Measurements from ENCODE around the gene NUDT3. TPM values are rescaled to one million over a fixed set of nuclear protein-coding genes. Genes with fewer than 3 reads are reported as not detected.
"Not testable (repeated sequence)": the region's sequence is repeated elsewhere in the genome, so short reads cannot be mapped to it uniquely, and the experiment has no call there.

NUDT3 gene
- total RNA-seq, 4 donors from 2014 or later: 9.6 to 27.9 (median 16.9) TPM

- peaks cover 0 to 8% of the 10 kb centered on the region in 2 donors for H3K9me3 ChIP-seq
- intact Hi-C loops (cut with DNase I; ENCODE audit: low total_unique reads): no loop called here
- no peak for DNase-seq
- no peaks in the 10 kb centered on the region for H3K36me3 ChIP-seq
- TF ChIP-seq POLR2A (IDR thresholded peaks at IDR 0.05) (no peak), CTCF (IDR thresholded peaks at IDR 0.05) (no peak), EP300 (IDR thresholded peaks at IDR 0.05; ENCODE audit: low read depth) (no peak), POLR2AphosphoS5 (IDR thresholded peaks at IDR 0.05) (no peak)
- WGBS, 2 donors (ENCODE audit: low coverage in 1 of 2): 87 to 94% methylated on average over 5 to 6 of the region's 6 CpGs
- H3K27me3 ChIP-seq: no peaks in the 10 kb centered on the region
- no peak overlapping the region for H3K27ac ChIP-seq
- H3K4me1 ChIP-seq: no peaks in the 10 kb centered on the region
- in situ Hi-C loops (cut with MboI; ENCODE audit: low pct_ligation_motif_present in 1 of 4, low pct_unique_long_range_greater_than_20kb in 1 of 4, low sequenced_read_pairs in 3 of 4): loop anchor here in 2 of 4 donors (10.0 to 25.0 kb wide), 2 partner anchors 128 to 145 kb away; partner anchors contain the start of gene NUDT3 (in 1 of the 2)
- no peak overlapping the region for H3K4me3 ChIP-seq
Observed at GRCh38 chr6:34259529-34260069, 132.9 kb downstream of the NUDT3 start.

- H3K27me3 ChIP-seq; H3K9me3 ChIP-seq; DNase-seq; H3K4me3 ChIP-seq; H3K27ac ChIP-seq; H3K36me3 ChIP-seq; intact Hi-C loops (cut with DNase I; ENCODE audit: low total_unique reads): not testable (repeated sequence)
- 27 to 35% methylated on average over 2 of the region's 2 CpGs for WGBS, 2 donors (ENCODE audit: low coverage in 1 of 2)
- peaks cover 0 to 15% (median 7%) of the 10 kb centered on the region in 4 donors for H3K4me1 ChIP-seq
- in situ Hi-C loops (cut with MboI; ENCODE audit: low pct_ligation_motif_present in 1 of 4, low pct_unique_long_range_greater_than_20kb in 1 of 4, low sequenced_read_pairs in 3 of 4): loop anchor here in 2 of 4 donors (10.0 to 25.0 kb wide), 2 partner anchors 135 to 152 kb away; partner anchors contain the start of gene NUDT3 (in 1 of the 2)
Observed at GRCh38 chr6:34252395-34252794, 140.1 kb downstream of the NUDT3 start.

- WGBS, 2 donors (ENCODE audit: low coverage in 1 of 2): 43 to 49% methylated on average over 4 to 18 of the region's 18 CpGs
- Histone ChIP-seq H3K4me1 (peaks cover 2 to 19% (median 11%) of the 10 kb centered on the region in 4 donors), H3K4me3 (peak overlapping the region; percentile 62 to 76 (median 68)), H3K27ac (peak overlapping the region; percentile 87 to 91 (median 88)), H3K27me3 (no peaks in the 10 kb centered on the region), H3K9me3 (no peaks in the 10 kb centered on the region), H3K36me3 (no peaks in the 10 kb centered on the region)
- in situ Hi-C loops (cut with MboI; ENCODE audit: low pct_ligation_motif_present in 1 of 4, low pct_unique_long_range_greater_than_20kb in 1 of 4, low sequenced_read_pairs in 3 of 4): loop anchor here in 3 of 4 donors (10.0 to 25.0 kb wide), 3 partner anchors 138 to 165 kb away; partner anchors contain the start of gene NUDT3 (in 1 of the 3)
- intact Hi-C loops (cut with DNase I; ENCODE audit: low total_unique reads): loop anchor here (5.0 to 10.0 kb wide), 2 partner anchors 143 to 165 kb away; partner anchors contain the start of gene NUDT3
- TF ChIP-seq POLR2AphosphoS5 (IDR thresholded peaks at IDR 0.05) (no peak), EP300 (IDR thresholded peaks at IDR 0.05; ENCODE audit: low read depth) (no peak), POLR2A (IDR thresholded peaks at IDR 0.05) (no peak), CTCF (IDR thresholded peaks at IDR 0.05) (no peak)
- no peak for DNase-seq
Observed at GRCh38 chr6:34249469-34250261, 142.8 kb downstream of the NUDT3 start.

- H3K27me3 ChIP-seq: no peaks in the 10 kb centered on the region
- H3K4me1 ChIP-seq: peaks cover 10 to 26% (median 18%) of the 10 kb centered on the region in 4 donors
- peak within 1 kb of the TSS; percentile 62 to 76 (median 68) for H3K4me3 ChIP-seq
- WGBS, 2 donors (ENCODE audit: low coverage in 1 of 2): 0% methylated on average over 21 to 34 of the region's 79 CpGs
- intact Hi-C loops (cut with DNase I; ENCODE audit: low total_unique reads): loop anchor here (5.0 to 10.0 kb wide), 2 partner anchors 143 to 166 kb away; partner anchors contain the start of gene NUDT3
- TF ChIP-seq EP300 (IDR thresholded peaks at IDR 0.05; ENCODE audit: low read depth): no peak
- peak; percentile 69 for TF ChIP-seq POLR2A (IDR thresholded peaks at IDR 0.05)
- peak; percentile 80 to 98 (median 96) for TF ChIP-seq CTCF (IDR thresholded peaks at IDR 0.05)
- peak; percentile 72 to 89 (median 77) for TF ChIP-seq POLR2AphosphoS5 (IDR thresholded peaks at IDR 0.05)
- DNase-seq: peak; percentile 98
- H3K27ac ChIP-seq: peak within 1 kb of the TSS; percentile 87 to 91 (median 88)
- in situ Hi-C loops (cut with MboI; ENCODE audit: low pct_ligation_motif_present in 1 of 4, low pct_unique_long_range_greater_than_20kb in 1 of 4, low sequenced_read_pairs in 3 of 4): loop anchor here in 1 of 4 donors (10.0 kb wide), 1 partner anchor 166 kb away; no protein-coding TSS in a partner anchor
- no peaks in the 10 kb centered on the region for H3K9me3 ChIP-seq
- no peaks in the 10 kb centered on the region for H3K36me3 ChIP-seq
Observed at GRCh38 chr6:34248727-34249468, 143.6 kb downstream of the NUDT3 start, which contains the start of gene SMIM29. Gene SMIM29 (minus strand): TSS chr6:34249006. CDS start chr6:34247791, 1,215 bp downstream.

Data from transverse colon (tissue), 4 donors.